ENCODE results near the gene LRRC36. TPM values are rescaled to one million over a fixed set of nuclear protein-coding genes. Genes with fewer than 3 reads are reported as not detected.

Gene LRRC36
- total RNA-seq, 4 donors from 2014 or later, result 0.46 to 2.8 TPM; not detected in 2

DNA sequence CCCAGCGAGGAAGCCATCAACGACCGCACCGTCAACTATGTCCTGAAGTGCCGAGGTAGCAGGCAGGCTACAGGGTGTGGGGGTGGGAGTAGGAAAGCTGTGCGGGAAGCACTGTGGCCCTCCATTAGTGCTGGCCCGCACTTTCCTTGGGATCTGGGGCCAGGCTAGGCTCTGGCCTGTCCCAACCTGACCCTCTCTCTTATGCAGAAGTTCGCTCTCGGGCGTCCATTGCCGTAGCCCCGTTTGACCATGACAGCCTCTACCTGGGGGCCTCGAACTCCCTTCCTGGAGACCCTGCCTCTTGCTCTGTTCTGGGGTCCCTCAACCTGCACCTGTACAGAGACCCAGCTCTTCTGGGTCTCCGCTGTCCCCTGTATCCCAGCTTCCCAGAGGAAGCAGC, 38.7 kb upstream of the LRRC36 start:
- no peaks in the 10 kb centered on the region for H3K4me1 ChIP-seq
- no peak for TF ChIP-seq POLR2A (IDR thresholded peaks at IDR 0.05)
- TF ChIP-seq, protein P1, sequence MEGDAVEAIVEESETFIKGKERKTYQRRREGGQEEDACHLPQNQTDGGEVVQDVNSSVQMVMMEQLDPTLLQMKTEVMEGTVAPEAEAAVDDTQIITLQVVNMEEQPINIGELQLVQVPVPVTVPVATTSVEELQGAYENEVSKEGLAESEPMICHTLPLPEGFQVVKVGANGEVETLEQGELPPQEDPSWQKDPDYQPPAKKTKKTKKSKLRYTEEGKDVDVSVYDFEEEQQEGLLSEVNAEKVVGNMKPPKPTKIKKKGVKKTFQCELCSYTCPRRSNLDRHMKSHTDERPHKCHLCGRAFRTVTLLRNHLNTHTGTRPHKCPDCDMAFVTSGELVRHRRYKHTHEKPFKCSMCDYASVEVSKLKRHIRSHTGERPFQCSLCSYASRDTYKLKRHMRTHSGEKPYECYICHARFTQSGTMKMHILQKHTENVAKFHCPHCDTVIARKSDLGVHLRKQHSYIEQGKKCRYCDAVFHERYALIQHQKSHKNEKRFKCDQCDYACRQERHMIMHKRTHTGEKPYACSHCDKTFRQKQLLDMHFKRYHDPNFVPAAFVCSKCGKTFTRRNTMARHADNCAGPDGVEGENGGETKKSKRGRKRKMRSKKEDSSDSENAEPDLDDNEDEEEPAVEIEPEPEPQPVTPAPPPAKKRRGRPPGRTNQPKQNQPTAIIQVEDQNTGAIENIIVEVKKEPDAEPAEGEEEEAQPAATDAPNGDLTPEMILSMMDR (IDR thresholded peaks at IDR 0.05), result no peak
- no peaks in the 10 kb centered on the region for H3K9me3 ChIP-seq
- no peak for DNase-seq
- H3K36me3 ChIP-seq, result no peaks in the 10 kb centered on the region
- intact Hi-C loops (cut with DNase I; ENCODE audit: low total_unique reads), result no loop called here
- no peak overlapping the region for H3K4me3 ChIP-seq
- H3K27me3 ChIP-seq, result no peaks in the 10 kb centered on the region
- no peak overlapping the region for H3K27ac ChIP-seq

DNA sequence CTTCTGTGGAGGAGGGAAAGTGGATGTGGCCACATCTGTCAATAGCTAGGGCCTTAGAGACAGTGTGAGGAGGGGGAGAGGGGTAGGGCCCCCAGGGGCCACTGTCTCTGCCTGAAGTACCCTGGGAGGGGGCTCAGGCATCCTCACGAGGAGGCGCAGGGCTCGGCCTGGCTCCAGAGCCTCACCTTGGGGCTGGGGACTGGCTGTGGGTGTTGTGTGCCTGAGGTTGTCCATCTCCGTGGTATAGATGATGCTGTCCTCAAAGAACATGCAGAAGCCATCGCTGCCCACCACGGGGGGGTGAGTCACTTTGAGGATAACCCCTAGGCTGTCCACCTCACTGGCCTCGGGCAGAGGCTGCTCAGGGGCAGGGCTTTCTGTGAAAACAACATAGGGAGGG, 35.2 kb upstream of the LRRC36 start:
- intact Hi-C loops (cut with DNase I; ENCODE audit: low total_unique reads), result no loop called here
- no peaks in the 10 kb centered on the region for H3K36me3 ChIP-seq
- H3K4me1 ChIP-seq, result no peaks in the 10 kb centered on the region
- no peak for DNase-seq
- TF ChIP-seq, protein P1 (IDR thresholded peaks at IDR 0.05), result no peak
- TF ChIP-seq POLR2A (IDR thresholded peaks at IDR 0.05), result no peak
- H3K4me3 ChIP-seq, result no peak overlapping the region
- no peaks in the 10 kb centered on the region for H3K9me3 ChIP-seq
- H3K27ac ChIP-seq, result no peak overlapping the region
- no peaks in the 10 kb centered on the region for H3K27me3 ChIP-seq

DNA sequence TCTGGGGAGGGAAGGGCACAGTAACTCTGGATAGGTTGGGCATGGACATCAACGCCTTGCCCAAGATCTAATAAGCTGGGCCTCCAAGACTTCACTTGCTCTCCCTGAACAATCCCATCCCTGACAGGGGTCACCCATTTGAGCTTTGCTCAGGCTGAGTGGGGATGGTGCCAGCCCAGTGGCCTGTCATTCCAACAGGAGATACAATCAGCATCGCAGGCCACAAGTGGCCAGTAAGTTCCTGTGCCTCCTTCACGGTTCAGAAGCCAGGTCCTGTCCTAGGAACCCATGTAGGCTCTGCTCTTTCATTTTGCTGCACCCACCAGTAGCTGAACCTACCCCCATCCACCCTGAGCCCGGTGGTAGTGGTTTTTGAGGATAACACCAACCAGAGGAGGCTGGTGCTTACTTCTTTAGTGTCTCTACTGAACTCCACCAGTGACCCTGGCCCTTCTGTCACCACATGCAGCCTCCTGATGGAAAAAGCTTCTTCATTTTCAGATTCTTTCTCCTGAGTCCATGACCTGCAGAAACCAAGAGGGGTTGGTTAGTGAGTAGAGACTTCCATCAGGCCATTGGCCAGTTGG, 32.4 kb upstream of the LRRC36 start:
- H3K27ac ChIP-seq, result peak overlapping the region in 1 of 2 donors; percentile 25
- H3K27me3 ChIP-seq, result no peaks in the 10 kb centered on the region
- no peaks in the 10 kb centered on the region for H3K4me1 ChIP-seq
- no peak for DNase-seq
- no peaks in the 10 kb centered on the region for H3K9me3 ChIP-seq
- intact Hi-C loops (cut with DNase I; ENCODE audit: low total_unique reads), result no loop called here
- no peak overlapping the region for H3K4me3 ChIP-seq
- TF ChIP-seq POLR2A (IDR thresholded peaks at IDR 0.05), result no peak
- TF ChIP-seq, protein P1 (IDR thresholded peaks at IDR 0.05), result no peak
- H3K36me3 ChIP-seq, result no peaks in the 10 kb centered on the region

DNA sequence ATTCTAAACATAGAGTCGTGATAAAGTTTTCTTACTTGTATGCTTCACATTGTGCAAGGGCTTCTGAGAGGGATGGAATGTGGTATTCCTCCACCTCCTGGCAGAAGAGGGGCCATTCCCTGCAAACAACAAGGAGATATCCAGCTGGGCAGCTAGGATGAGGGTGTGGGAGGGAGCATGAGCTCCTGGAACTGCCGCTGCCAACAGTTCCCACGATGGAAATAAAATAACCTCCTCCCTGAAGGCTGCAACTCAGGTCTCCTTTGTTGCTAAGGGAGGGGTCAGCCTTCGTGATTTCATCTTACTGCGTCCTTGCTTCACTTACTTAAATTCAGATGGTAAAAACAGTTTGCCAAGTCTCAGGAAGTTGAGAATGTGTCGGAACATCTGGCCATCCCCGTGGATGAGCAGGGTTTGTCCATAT, 31.7 kb upstream of the LRRC36 start:
- no peaks in the 10 kb centered on the region for H3K36me3 ChIP-seq
- peak overlapping the region in 1 of 2 donors; percentile 25 for H3K27ac ChIP-seq
- no peaks in the 10 kb centered on the region for H3K9me3 ChIP-seq
- DNase-seq, result no peak
- no peaks in the 10 kb centered on the region for H3K27me3 ChIP-seq
- H3K4me1 ChIP-seq, result no peaks in the 10 kb centered on the region
- H3K4me3 ChIP-seq, result no peak overlapping the region
- TF ChIP-seq, protein P1 (IDR thresholded peaks at IDR 0.05), result peak in 1 of 4 experiments; percentile 11
- TF ChIP-seq POLR2A (IDR thresholded peaks at IDR 0.05), result no peak
- intact Hi-C loops (cut with DNase I; ENCODE audit: low total_unique reads), result no loop called here

DNA sequence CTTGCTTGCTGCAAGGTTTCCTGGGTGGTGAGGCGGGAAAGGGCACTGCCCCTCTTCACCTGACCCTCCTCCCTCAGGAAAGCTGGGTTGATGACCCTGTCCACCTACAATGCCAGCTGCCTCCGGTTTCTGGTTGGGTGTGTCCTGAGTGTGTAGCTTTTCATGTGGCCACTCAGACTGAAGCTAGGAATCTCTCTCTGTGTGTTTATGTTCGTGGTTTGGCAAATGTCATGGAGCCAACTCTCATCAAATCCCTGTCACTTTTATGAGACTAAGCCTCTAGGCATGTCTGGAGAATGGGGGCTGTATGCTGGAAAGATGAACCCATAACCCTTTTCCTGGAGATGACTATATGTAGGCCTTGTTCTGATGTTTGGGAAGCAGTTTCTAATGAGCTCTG, 30.2 kb upstream of the LRRC36 start:
- Histone ChIP-seq H3K4me1 (no peaks in the 10 kb centered on the region), H3K27me3 (no peaks in the 10 kb centered on the region), H3K4me3 (no peak overlapping the region), H3K36me3 (no peaks in the 10 kb centered on the region), H3K27ac (no peak overlapping the region), H3K9me3 (no peaks in the 10 kb centered on the region)
- DNase-seq, result no peak
- no peak for TF ChIP-seq POLR2A (IDR thresholded peaks at IDR 0.05)
- TF ChIP-seq, protein P1 (IDR thresholded peaks at IDR 0.05), result no peak
- intact Hi-C loops (cut with DNase I; ENCODE audit: low total_unique reads), result no loop called here
